Central memory CD8-positive, alpha-beta T cell (primary cell): Measurements from ENCODE around the gene PTPN3.

Source experiments
- ATAC-seq: fragments of 150-1000 bp; cut with Tn5 transposase; replicated peaks from 2 replicates; pipeline ENCODE4 v1.10.0; 2022; ENCODE audit warnings: mild to moderate bottlenecking, moderate FRiP score, moderate number of reproducible peaks; ENCODE audit not compliant: poor library complexity, severe bottlenecking; ENCODE audit errors: extremely low read depth
- DNase-seq, 2 donors: peaks; one replicate each; pipeline ENCODE4 v3.0.0; 2021; ENCODE audit warnings: low spot score in 2 of 2
- H3K27ac Mint-ChIP-seq: one replicate; pipeline ENCODE4 v1.8.0; 2022; ENCODE audit warnings: low read depth, mild to moderate bottlenecking, moderate library complexity, mixed read lengths
- H3K27me3 Mint-ChIP-seq: one replicate; pipeline ENCODE4 v1.8.0; 2022; ENCODE audit warnings: mixed read lengths
- H3K36me3 Mint-ChIP-seq: one replicate; pipeline ENCODE4 v1.8.0; 2022; ENCODE audit warnings: mild to moderate bottlenecking, moderate library complexity, mixed read lengths; ENCODE audit not compliant: insufficient read depth
- H3K4me1 Mint-ChIP-seq: one replicate; pipeline ENCODE4 v1.8.0; 2022; ENCODE audit warnings: mixed read lengths
- H3K4me3 Mint-ChIP-seq: one replicate; pipeline ENCODE4 v1.8.0; 2022; ENCODE audit warnings: mild to moderate bottlenecking, moderate library complexity, mixed read lengths
- H3K9me3 Mint-ChIP-seq: one replicate; pipeline ENCODE4 v1.8.0; 2022; ENCODE audit warnings: mixed read lengths

Gene PTPN3

DNA sequence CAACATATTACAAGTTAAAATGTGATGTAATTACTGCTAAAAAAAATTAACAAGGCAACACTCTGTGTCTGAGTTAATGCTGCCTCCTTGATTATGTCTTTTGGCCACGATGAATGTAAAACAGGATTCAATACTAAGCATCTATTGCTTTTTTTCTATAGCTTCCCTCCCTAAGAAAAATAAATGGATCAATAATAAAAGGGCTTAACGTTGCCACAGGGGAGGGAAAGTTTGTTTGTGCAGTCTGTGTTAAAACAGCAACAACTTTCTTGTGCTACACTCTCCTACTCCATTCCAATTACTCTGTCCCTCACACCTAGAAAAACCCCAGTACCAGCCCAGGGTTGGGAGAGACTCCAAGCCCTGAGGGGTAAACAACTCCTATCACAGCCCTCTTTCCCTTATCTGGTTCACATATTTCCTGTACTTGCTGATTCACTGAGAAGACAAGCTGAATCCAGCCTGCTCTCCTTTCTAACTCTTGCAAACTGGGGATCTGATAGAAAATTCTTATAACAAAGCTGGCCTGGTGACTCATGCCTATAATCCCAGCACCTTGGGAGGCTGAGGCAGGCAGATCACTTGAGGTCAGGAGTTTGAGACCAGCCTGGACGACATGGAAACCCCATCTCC is 44.8 kb downstream of the PTPN3 start:
- no peak for ATAC-seq
- H3K4me3 Mint-ChIP-seq = no peak overlapping the region
- H3K4me1 Mint-ChIP-seq = no peaks in the 10 kb centered on the region
- no peaks in the 10 kb centered on the region for H3K9me3 Mint-ChIP-seq
- H3K36me3 Mint-ChIP-seq = no peaks in the 10 kb centered on the region
- no peak for DNase-seq
- peaks cover 45% of the 10 kb centered on the region for H3K27me3 Mint-ChIP-seq
- H3K27ac Mint-ChIP-seq = no peak overlapping the region

DNA sequence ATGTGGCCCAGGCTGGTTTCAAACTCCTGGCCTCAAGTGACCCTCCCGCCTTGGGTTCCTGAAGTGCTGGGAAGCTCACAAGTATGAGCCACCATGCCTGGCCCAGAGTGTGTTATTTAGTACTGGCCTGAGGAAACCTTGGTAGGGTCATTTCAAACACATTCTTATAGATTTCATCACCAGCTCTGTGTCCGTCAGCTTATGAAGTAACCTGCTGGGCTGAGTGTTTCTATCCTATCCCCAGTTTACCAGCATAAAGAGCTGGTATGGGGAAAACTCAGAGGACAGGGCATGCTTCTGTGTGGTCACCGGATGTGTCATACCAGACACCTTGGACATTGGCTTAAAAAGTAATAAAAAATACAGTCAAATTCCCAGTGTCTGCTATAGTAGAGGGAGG is 45.3 kb downstream of the PTPN3 start:
- H3K27ac Mint-ChIP-seq = no peak overlapping the region

DNA sequence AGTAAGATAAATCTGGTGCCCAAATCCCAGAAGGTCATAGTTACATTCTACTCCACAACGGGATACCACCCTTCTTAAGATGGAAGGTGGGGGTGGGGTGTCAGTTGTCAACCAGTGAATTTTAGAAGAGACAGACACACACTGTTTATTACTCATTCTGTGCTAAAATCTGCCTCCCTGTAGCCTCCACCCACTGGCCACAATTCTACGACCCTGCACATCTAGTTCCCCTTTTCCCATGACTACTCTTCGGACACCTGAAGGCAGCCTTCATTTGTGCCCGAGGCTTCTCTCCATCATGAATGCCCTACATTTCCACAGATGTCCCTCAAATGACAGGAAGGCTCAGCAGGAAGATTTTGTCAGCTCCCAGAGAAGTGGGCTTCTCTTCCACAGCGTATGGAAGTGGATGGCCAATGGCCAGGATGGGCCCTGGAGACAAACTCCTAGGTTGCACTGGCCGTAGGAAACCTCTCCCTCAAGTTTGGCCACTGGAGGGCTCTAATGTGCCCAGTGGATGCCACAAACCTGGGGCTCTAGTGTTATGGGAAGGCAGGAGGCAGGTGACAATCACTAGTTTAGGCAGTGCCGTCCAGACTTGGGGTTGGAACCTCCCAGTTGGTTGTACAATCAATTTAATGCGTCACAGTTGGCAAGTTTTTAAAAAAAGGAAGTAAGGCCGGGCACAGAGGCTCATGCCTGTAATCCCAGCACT is 46.6 kb downstream of the PTPN3 start:
- Mint-ChIP-seq H3K4me1 (no peaks in the 10 kb centered on the region), H3K4me3 (no peak overlapping the region), H3K27me3 (peaks cover 60% of the 10 kb centered on the region), H3K27ac (no peak overlapping the region), H3K36me3 (no peaks in the 10 kb centered on the region), H3K9me3 (no peaks in the 10 kb centered on the region)
- DNase-seq (no peak), ATAC-seq (no peak)

More for the DNA sequence above, 45.3 kb downstream of the PTPN3 start:
- Mint-ChIP-seq H3K9me3 (no peaks in the 10 kb centered on the region), H3K4me1 (no peaks in the 10 kb centered on the region), H3K4me3 (no peak overlapping the region), H3K27me3 (peaks cover 50% of the 10 kb centered on the region), H3K36me3 (no peaks in the 10 kb centered on the region)
- DNase-seq = no peak
- ATAC-seq = no peak

DNA sequence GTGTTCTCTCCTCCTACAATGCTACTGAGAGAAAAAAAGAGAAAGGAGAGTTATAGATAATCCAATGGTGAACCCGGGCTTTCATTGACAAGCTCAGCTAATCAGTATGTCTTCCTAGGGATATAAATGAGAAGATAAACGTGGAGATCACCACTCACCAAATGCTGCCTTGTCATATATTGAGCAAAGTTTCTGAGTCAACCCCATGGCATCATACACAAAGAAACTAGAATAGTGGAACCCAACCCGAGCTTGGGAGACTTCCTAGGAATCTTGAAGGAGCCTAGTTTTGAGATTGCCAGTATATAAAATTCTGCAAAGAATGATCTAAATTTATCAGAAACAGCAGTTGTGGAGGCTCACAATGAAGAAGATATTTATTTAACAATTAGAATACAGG is 47.8 kb downstream of the PTPN3 start:
- Mint-ChIP-seq H3K27me3 (peaks cover 56% of the 10 kb centered on the region), H3K27ac (no peak overlapping the region), H3K36me3 (no peaks in the 10 kb centered on the region), H3K9me3 (no peaks in the 10 kb centered on the region), H3K4me1 (no peaks in the 10 kb centered on the region), H3K4me3 (no peak overlapping the region)
- DNase-seq = no peak
- ATAC-seq = no peak

DNA sequence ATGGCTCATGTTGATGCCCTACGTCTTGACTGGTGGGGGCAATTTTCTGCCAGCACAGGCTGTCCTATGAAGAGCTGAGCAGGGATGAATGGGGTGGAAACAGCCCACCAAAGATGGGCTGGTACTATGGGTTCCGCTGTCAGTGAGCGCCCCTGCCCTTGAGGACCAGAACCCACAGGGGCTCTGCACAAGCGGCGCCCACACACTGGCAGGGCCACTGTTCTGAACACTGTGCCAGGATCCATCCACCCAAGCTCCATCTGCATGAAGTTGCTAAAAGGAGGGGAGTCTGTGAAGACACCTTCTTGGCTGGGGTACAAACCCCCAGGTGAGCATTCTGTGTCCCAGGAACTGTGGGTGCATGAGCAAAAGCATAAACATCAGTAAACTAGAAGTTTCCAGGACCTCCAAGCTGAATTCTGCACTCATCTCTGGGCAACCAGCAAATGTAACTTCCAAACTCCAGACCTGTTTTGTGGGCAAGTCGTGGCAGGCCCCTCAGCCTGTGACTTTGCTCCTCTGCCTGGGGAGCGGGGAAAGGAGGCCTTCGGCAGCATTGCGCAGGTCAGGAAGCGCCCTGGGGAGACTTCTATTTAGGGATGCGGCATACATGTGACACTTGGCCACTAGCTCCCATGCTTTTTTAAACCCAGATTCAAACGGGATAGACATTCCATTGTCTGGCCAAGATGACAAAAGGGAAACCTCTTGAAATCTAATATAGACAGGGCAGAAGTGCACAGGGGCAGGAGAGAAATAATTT is 48.9 kb downstream of the PTPN3 start:
- Mint-ChIP-seq H3K36me3 (no peaks in the 10 kb centered on the region), H3K4me3 (no peak overlapping the region), H3K9me3 (no peaks in the 10 kb centered on the region), H3K27ac (no peak overlapping the region), H3K27me3 (peaks cover 49% of the 10 kb centered on the region), H3K4me1 (no peaks in the 10 kb centered on the region)
- DNase-seq (no peak), ATAC-seq (no peak)

DNA sequence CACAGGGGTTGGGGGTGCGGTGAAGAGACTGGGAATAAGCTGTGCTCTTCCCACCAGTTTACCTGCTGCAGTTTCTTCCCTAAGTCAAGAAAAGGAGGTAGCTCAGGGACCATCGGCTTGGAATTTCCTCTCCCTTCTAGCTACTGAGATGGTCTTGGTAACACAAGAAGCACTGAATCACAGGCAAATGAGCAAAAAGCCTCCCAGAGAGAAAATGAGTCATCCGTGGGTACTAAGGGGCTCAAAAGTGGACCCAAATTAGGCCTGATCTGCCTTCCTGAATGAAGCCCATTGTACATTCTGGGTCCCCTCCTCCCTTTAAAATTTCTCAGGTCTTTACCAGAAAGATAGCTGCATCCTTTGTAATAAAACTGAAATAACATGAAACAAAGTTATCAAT is 49.9 kb downstream of the PTPN3 start:
- no peaks in the 10 kb centered on the region for H3K9me3 Mint-ChIP-seq
- peaks cover 49% of the 10 kb centered on the region for H3K27me3 Mint-ChIP-seq
- H3K4me1 Mint-ChIP-seq = no peaks in the 10 kb centered on the region
- no peak overlapping the region for H3K4me3 Mint-ChIP-seq
- no peaks in the 10 kb centered on the region for H3K36me3 Mint-ChIP-seq
- DNase-seq (no peak), ATAC-seq (no peak)
- no peak overlapping the region for H3K27ac Mint-ChIP-seq

DNA sequence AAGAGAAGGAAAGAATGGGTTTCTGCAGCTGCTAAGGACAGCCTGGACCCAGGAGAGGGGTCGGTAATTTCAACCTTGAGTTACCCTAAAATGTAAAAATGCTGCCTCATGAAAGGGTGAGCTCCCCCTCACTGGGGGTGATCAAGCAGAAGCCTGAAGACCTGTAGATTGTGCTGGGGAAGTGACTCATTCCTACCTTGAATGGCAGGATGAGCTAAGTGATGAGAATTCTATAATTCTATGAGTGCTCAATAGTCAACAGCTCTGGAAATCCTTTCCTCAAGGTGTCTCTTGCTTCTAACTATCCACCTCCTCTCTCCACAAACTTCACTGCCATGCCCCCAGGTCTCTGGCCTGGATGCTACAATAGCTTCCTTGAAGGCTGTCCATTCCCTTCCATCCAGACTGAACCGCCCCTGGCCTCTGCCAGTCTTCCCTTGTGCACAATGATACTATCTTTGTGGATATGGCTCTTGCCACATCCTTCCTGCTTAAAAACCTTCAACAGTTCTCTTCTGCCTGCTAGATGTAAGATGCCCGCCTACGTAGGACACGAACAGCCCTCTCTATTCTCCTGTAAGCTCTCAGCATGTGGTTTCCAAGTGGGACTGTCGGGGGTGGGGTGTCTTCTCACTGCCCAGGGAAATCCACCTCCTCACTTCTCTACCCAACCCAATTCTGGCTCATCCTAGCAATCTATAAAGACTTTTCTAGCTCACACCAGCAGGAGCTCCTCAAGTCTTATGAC is 50.6 kb downstream of the PTPN3 start:
- Mint-ChIP-seq H3K4me3 (no peak overlapping the region), H3K36me3 (no peaks in the 10 kb centered on the region), H3K27me3 (peaks cover 48% of the 10 kb centered on the region), H3K9me3 (no peaks in the 10 kb centered on the region), H3K27ac (no peak overlapping the region), H3K4me1 (no peaks in the 10 kb centered on the region)
- DNase-seq (no peak), ATAC-seq (no peak)

DNA sequence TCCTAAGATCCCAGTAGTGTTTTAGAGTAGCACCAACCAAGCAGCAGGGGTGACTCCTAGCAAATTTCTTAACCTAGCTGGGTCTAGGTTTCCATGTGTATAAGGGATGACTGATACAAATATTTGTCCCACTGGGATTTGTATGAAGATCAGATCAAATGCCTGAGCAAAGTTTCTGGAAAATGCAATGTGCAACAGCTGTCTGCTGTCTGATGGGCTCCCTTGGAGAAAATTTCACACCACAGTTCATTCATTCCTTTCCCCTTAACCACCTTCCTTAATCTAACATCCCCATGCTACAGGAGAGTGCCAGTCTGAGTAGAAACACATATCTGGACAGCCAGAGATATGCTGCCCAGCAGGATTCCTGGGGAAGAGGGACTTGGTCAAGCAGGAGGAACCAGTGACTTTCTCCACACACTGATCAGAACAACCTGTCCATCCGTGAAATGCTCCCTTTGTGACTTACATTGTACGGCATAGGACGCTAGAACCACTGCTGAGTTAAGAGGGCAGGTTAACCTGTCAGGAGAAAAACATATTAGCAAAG is 53.3 kb downstream of the PTPN3 start:
- Mint-ChIP-seq H3K9me3 (no peaks in the 10 kb centered on the region), H3K27me3 (peaks cover 40% of the 10 kb centered on the region), H3K27ac (no peak overlapping the region), H3K36me3 (no peaks in the 10 kb centered on the region), H3K4me1 (no peaks in the 10 kb centered on the region), H3K4me3 (no peak overlapping the region)
- ATAC-seq = no peak
- no peak for DNase-seq

DNA sequence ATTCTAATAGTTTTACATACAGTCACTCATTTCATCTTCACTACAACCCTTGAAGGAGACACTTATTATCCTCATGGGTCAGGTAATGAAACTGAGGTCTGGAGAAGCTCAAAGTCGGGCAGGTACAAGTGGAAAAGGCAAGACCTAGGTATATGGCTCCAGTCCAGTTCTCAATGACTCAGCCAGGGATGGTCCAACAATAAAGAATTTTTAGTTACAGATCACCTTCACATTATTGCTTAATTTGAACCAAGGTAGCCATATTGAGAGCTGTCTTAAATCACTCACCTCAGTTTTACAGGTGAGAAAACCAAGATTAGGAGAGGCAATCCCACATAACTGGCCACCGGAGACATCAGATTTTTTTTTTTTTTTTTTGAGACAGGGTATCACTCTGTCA is 55.4 kb downstream of the PTPN3 start:
- DNase-seq (no peak), ATAC-seq (no peak)
- H3K27ac Mint-ChIP-seq = no peak overlapping the region
- H3K4me1 Mint-ChIP-seq = no peaks in the 10 kb centered on the region
- no peak overlapping the region for H3K4me3 Mint-ChIP-seq
- H3K36me3 Mint-ChIP-seq = no peaks in the 10 kb centered on the region
- peaks cover 46% of the 10 kb centered on the region for H3K27me3 Mint-ChIP-seq
- no peaks in the 10 kb centered on the region for H3K9me3 Mint-ChIP-seq

DNA sequence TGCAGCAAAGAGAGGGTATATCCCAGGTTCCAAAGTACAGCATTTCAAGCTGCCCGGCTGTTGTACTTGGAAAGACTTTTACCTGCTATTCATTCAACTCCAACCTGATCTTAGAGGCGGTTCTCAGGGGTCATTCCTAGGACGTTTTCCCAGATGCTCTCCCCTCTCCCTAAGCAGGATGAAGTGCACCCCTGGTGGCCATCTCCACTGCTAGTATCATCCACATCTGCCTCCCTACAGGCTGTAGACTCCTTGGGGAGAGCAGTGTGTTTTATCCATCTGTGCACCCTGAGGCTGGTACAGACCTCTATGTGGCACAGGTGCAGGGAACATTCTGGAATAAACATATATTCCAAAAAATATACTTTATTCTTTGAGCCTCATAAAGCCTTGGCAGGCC is 56.8 kb downstream of the PTPN3 start:
- H3K36me3 Mint-ChIP-seq = no peaks in the 10 kb centered on the region
- no peak overlapping the region for H3K4me3 Mint-ChIP-seq
- H3K4me1 Mint-ChIP-seq = no peaks in the 10 kb centered on the region
- no peaks in the 10 kb centered on the region for H3K9me3 Mint-ChIP-seq
- ATAC-seq (no peak), DNase-seq (no peak)
- H3K27ac Mint-ChIP-seq = no peak overlapping the region
- H3K27me3 Mint-ChIP-seq = peaks cover 39% of the 10 kb centered on the region

DNA sequence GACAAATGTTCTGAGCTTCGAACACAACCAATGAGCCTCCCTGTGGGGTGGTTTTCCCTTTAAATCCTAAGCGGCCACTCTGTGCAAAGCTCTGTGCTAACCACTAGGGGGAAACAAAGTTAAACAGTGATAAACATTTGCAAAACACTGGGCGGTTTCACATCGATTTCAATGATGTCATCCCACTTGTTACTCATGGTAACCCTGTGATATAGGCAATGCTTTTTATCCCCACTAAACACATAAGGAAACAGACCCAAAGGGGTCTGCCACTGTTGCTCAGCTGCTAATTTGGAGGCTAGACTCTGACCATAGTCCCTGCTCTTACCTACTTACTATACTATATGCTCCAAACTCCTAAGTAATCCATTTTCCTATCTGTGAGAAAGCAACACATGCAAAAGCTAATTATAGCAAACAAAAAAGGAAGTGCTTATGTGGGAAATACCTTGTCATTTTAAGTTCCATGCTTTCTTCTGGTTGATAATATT is 57.3 kb downstream of the PTPN3 start:
- H3K4me3 Mint-ChIP-seq = no peak overlapping the region
- no peak overlapping the region for H3K27ac Mint-ChIP-seq
- H3K36me3 Mint-ChIP-seq = no peaks in the 10 kb centered on the region
- DNase-seq (no peak), ATAC-seq (peak; percentile 56)
- H3K27me3 Mint-ChIP-seq = peaks cover 34% of the 10 kb centered on the region
- H3K9me3 Mint-ChIP-seq = no peaks in the 10 kb centered on the region
- H3K4me1 Mint-ChIP-seq = no peaks in the 10 kb centered on the region

DNA sequence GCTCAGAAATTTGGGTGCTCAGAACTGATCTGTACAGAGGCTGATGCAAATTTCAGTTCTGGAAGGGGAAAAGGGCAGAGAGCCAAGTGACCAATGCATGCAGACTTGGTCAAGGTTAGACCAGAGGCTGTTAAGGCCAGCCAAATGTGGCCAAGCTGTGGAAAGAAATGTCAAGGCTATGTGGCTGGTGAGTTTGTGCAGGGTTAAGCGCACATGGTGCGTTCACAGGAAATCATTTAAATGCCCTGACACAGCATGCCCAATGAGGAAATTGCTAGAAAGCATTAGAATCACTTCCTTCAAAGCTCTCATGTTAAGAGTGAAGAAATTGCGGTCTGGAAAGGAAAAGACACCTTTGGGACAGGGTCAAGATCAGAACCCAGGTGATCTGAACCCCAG is 58.0 kb downstream of the PTPN3 start:
- no peak for ATAC-seq
- Mint-ChIP-seq H3K9me3 (no peaks in the 10 kb centered on the region), H3K4me3 (no peak overlapping the region), H3K4me1 (no peaks in the 10 kb centered on the region), H3K27ac (no peak overlapping the region), H3K36me3 (no peaks in the 10 kb centered on the region), H3K27me3 (peaks cover 33% of the 10 kb centered on the region)
- DNase-seq = no peak
